Measurements from ENCODE around the gene ALPK3. TPM values are rescaled to one million over a fixed set of nuclear protein-coding genes. Genes with fewer than 3 reads are reported as not detected.

The ALPK3 gene
- total RNA-seq, 4 donors from 2014 or later, result 0.42 to 7.5 (median 1.1) TPM

DNA sequence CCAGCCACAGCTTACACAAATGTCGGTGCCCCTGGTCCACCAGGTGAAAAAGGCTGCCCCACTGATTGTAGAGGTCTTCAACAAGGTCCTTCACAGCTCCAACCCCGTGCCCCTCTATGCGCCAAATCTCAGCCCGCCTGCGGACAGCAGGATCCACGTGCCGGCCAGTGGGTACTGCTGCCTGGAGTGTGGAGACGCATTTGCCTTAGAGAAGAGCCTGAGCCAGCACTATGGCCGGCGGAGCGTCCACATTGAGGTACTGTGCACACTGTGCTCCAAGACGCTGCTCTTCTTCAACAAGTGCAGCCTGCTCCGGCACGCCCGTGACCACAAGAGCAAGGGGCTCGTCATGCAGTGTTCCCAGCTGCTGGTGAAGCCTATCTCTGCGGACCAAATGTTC, 32.9 kb upstream of the ALPK3 start:
- Histone ChIP-seq H3K9me3 (no peaks in the 10 kb centered on the region), H3K36me3 (peaks cover 47% of the 10 kb centered on the region), H3K27ac (no peak overlapping the region), H3K27me3 (no peaks in the 10 kb centered on the region), H3K4me1 (peaks cover 13% of the 10 kb centered on the region), H3K4me3 (no peak overlapping the region)
- 94% methylated on average over 10 of the region's 17 CpGs for WGBS
- TF ChIP-seq EP300 (IDR thresholded peaks at IDR 0.05) (no peak), POLR2AphosphoS5 (IDR thresholded peaks at IDR 0.05) (no peak), POLR2A (IDR thresholded peaks at IDR 0.05) (no peak), CTCF (IDR thresholded peaks at IDR 0.05) (no peak)
- no peak for DNase-seq (ENCODE audit: low spot score in 2 of 2)

GRCh38 chr15:84785053-84785452, 32.1 kb upstream of the ALPK3 start:
- 92% methylated on average over 5 of the region's 5 CpGs for WGBS
- H3K36me3 ChIP-seq, result peaks cover 47% of the 10 kb centered on the region

GRCh38 chr15:84788500-84788899, 28.7 kb upstream of the ALPK3 start:
- 62% methylated on average over 2 of the region's 2 CpGs for WGBS
- Histone ChIP-seq H3K36me3 (peaks cover 62% of the 10 kb centered on the region), H3K4me1 (peaks cover 13% of the 10 kb centered on the region), H3K27me3 (no peaks in the 10 kb centered on the region), H3K27ac (no peak overlapping the region), H3K4me3 (no peak overlapping the region), H3K9me3 (no peaks in the 10 kb centered on the region)
- no peak for TF ChIP-seq POLR2A (IDR thresholded peaks at IDR 0.05)
- no peak for TF ChIP-seq POLR2AphosphoS5 (IDR thresholded peaks at IDR 0.05)
- TF ChIP-seq EP300 (IDR thresholded peaks at IDR 0.05), result no peak
- no peak for TF ChIP-seq CTCF (IDR thresholded peaks at IDR 0.05)
- DNase-seq (ENCODE audit: low spot score in 2 of 2), result no peak

More at GRCh38 chr15:84785053-84785452, 32.1 kb upstream of the ALPK3 start:
- H3K27me3 ChIP-seq, result no peaks in the 10 kb centered on the region
- H3K27ac ChIP-seq, result no peak overlapping the region
- peaks cover 13% of the 10 kb centered on the region for H3K4me1 ChIP-seq
- H3K4me3 ChIP-seq, result no peak overlapping the region
- DNase-seq (ENCODE audit: low spot score in 2 of 2), result no peak
- no peaks in the 10 kb centered on the region for H3K9me3 ChIP-seq
- TF ChIP-seq POLR2AphosphoS5 (IDR thresholded peaks at IDR 0.05) (no peak), CTCF (IDR thresholded peaks at IDR 0.05) (no peak), POLR2A (IDR thresholded peaks at IDR 0.05) (no peak)

DNA sequence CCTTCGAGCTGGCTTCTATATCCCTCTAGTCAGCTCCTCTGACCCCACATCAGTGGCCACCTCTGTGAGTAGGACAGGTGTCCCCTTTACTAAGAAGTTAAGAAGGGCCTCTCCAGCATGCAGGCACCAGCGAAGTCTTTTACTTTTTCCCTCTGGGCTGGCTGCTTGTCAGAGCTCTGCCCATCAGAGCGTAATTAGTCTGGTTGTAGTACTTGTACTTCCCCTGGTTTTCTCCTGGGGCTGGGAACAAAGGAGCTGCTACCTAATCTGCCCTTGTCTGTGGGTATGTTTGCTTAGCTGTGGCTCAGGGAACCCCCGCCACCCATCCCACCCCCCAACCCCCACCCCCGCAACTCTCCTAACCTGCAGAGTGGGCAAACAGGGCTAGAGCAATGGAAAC, 27.4 kb upstream of the ALPK3 start:
- Histone ChIP-seq H3K27ac (no peak overlapping the region), H3K9me3 (no peaks in the 10 kb centered on the region), H3K4me1 (peaks cover 13% of the 10 kb centered on the region), H3K36me3 (peaks cover 56% of the 10 kb centered on the region), H3K27me3 (no peaks in the 10 kb centered on the region), H3K4me3 (no peak overlapping the region)
- no peak for DNase-seq (ENCODE audit: low spot score in 2 of 2)
- WGBS, result 89% methylated on average over 5 of the region's 5 CpGs
- TF ChIP-seq POLR2AphosphoS5 (IDR thresholded peaks at IDR 0.05) (no peak), POLR2A (IDR thresholded peaks at IDR 0.05) (no peak), EP300 (IDR thresholded peaks at IDR 0.05) (no peak), CTCF (IDR thresholded peaks at IDR 0.05) (no peak)

- H3K4me3 ChIP-seq, result no peak overlapping the region
- DNase-seq (ENCODE audit: low spot score in 2 of 2), result no peak
- no peaks in the 10 kb centered on the region for H3K27me3 ChIP-seq
- no peaks in the 10 kb centered on the region for H3K9me3 ChIP-seq
- H3K4me1 ChIP-seq, result peaks cover 13% of the 10 kb centered on the region
- no peak for TF ChIP-seq EP300 (IDR thresholded peaks at IDR 0.05)
- no peak for TF ChIP-seq CTCF (IDR thresholded peaks at IDR 0.05)
- no peak for TF ChIP-seq POLR2A (IDR thresholded peaks at IDR 0.05)
- TF ChIP-seq POLR2AphosphoS5 (IDR thresholded peaks at IDR 0.05), result no peak
- H3K27ac ChIP-seq, result no peak overlapping the region
- peaks cover 51% of the 10 kb centered on the region for H3K36me3 ChIP-seq
- WGBS, result 87% methylated on average over 4 of the region's 4 CpGs
Observed at GRCh38 chr15:84790676-84791075, 26.5 kb upstream of the ALPK3 start.

Data from suprapubic skin (tissue), 4 donors.